HUDEP-2 (cell line): ENCODE results near the gene MAIP1.

Experiments used
- DNase-seq, 76 experiments: peaks; one replicate each; lab custom pipeline; 2025; ENCODE audit not compliant: unreplicated experiment in 76 of 76; lab: John Stamatoyannopoulos, UW

MAIP1 gene

GRCh38 chr2:199946196-199946595, 9.2 kb upstream of the MAIP1 start:
- no peak for DNase-seq

GRCh38 chr2:199946836-199947235, 8.5 kb upstream of the MAIP1 start:
- DNase-seq, result no peak

- no peak for DNase-seq
Observed at GRCh38 chr2:199950396-199950795, 5.0 kb upstream of the MAIP1 start.

- no peak for DNase-seq
Observed at GRCh38 chr2:199951023-199951422, 4.4 kb upstream of the MAIP1 start.

- DNase-seq, result peak in 16 of 76 experiments; percentile 23 to 71 (median 56)
Observed at GRCh38 chr2:199955007-199955338, 409 bp upstream of the MAIP1 start.

GRCh38 chr2:199956062-199956380, 639 bp downstream of the MAIP1 start:
- DNase-seq, result peak in 3 of 76 experiments; percentile 11 to 34 (median 19)

GRCh38 chr2:199958014-199958413, 2.6 kb downstream of the MAIP1 start:
- DNase-seq, result no peak

GRCh38 chr2:199962203-199962602, 6.8 kb downstream of the MAIP1 start:
- no peak for DNase-seq

- DNase-seq, result no peak
Observed at GRCh38 chr2:199966405-199966804, 11.0 kb downstream of the MAIP1 start.

- no peak for DNase-seq
Observed at GRCh38 chr2:199966976-199967375, 11.6 kb downstream of the MAIP1 start.

GRCh38 chr2:199968126-199968525, 12.7 kb downstream of the MAIP1 start:
- DNase-seq, result no peak

- no peak for DNase-seq
Observed at GRCh38 chr2:199972088-199972626, 16.8 kb downstream of the MAIP1 start.

GRCh38 chr2:199973703-199974102, 18.3 kb downstream of the MAIP1 start:
- peak in 1 of 76 experiments; percentile 14 for DNase-seq

- no peak for DNase-seq
Observed at GRCh38 chr2:199975273-199975895, 20.0 kb downstream of the MAIP1 start.

GRCh38 chr2:199977984-199978415, 22.6 kb downstream of the MAIP1 start:
- DNase-seq, result no peak

- DNase-seq, result no peak
Observed at GRCh38 chr2:199979398-199979797, 24.0 kb downstream of the MAIP1 start.

- peak in 66 of 76 experiments; percentile 3 to 73 (median 46) for DNase-seq
Observed at GRCh38 chr2:199979832-199980628, 24.6 kb downstream of the MAIP1 start.

GRCh38 chr2:199982126-199982843, 26.9 kb downstream of the MAIP1 start:
- no peak for DNase-seq

GRCh38 chr2:199983534-199983933, 28.2 kb downstream of the MAIP1 start:
- no peak for DNase-seq

GRCh38 chr2:199984159-199984558, 28.8 kb downstream of the MAIP1 start:
- DNase-seq, result no peak

GRCh38 chr2:199984755-199985154, 29.4 kb downstream of the MAIP1 start:
- no peak for DNase-seq
